ENCODE data around the gene PLB1. TPM values are rescaled to one million over a fixed set of nuclear protein-coding genes. Genes with fewer than 3 reads are reported as not detected.

PLB1 gene
- total and polyA plus RNA-seq, 9 of the 15 experiments (the other 6 are each of a cell fraction or from before 2014, with no cell fraction given), result 0.01 to 0.09 (median 0.07) TPM; not detected in 2

- TF ChIP-seq GTF3C2 (IDR thresholded peaks at IDR 0.05; ENCODE audit: borderline replicate concordance, extremely low read depth, insufficient read length) (no peak), ZBTB43 (CRISPR knock-in tag; IDR thresholded peaks at IDR 0.05) (no peak), ARNT (IDR thresholded peaks at IDR 0.05) (no peak), MIER1 (IDR thresholded peaks at IDR 0.05; ENCODE audit: low read depth) (no peak), CTCFL (IDR thresholded peaks at IDR 0.05; ENCODE audit: borderline replicate concordance, insufficient read depth, low read depth, low read length, poor library complexity, severe bottlenecking) (no peak), POLR2AphosphoS2 (IDR thresholded peaks at IDR 0.05; ENCODE audit: low read length) (no peak), RBM15 (IDR thresholded peaks at IDR 0.05; ENCODE audit: insufficient read depth, low read length) (no peak), GABPB1 (CRISPR knock-in tag; IDR thresholded peaks at IDR 0.05) (no peak), MCM3 (IDR thresholded peaks at IDR 0.05) (no peak), CEBPZ (IDR thresholded peaks at IDR 0.05; ENCODE audit: borderline replicate concordance, low read depth, low read length) (no peak), KDM2B (CRISPR knock-in tag; IDR thresholded peaks at IDR 0.05) (no peak), CREB1 (IDR thresholded peaks at IDR 0.05) (no peak), CREB1 (CRISPR knock-in tag; IDR thresholded peaks at IDR 0.05) (no peak), FOSL1 (tag; conservative IDR thresholded peaks at IDR 0.05) (no peak), NFXL1 (CRISPR knock-in tag; IDR thresholded peaks at IDR 0.05) (no peak), ZNF143 (CRISPR knock-in tag; IDR thresholded peaks at IDR 0.05) (no peak)
Observed at GRCh38 chr2:28640908-28641300, 145.0 kb downstream of the PLB1 start (continued).

Data from K562 (cell line).